GM12878 (cell line): ENCODE results near the gene GRIK5.

Experiments used
- CEBPB ChIP-seq, 2 experiments: fragments of 150-350 bp in 1 of 2; IDR thresholded peaks; 2 replicates each; pipeline ENCODE4 v1.6.1; 2012 to 2014; ENCODE audit warnings: low read depth in 2 of 2, low read length in 2 of 2, borderline replicate concordance in 1 of 2, inconsistent platforms in 1 of 2
- NFYA ChIP-seq: IDR thresholded peaks from 2 replicates; pipeline ENCODE4 v1.6.1; 2011; ENCODE audit warnings: low read depth, mild to moderate bottlenecking, low read length, improper control_type of control experiment, borderline replicate concordance
- SIN3A ChIP-seq: IDR thresholded peaks from 2 replicates; pipeline ENCODE4 v1.6.1; 2012; ENCODE audit warnings: low read depth, low read length, improper control_type of control experiment
- SKIL ChIP-seq: fragments of 450-650 bp; IDR thresholded peaks from 2 replicates; pipeline ENCODE4 v1.6.1; 2017; ENCODE audit warnings: mild to moderate bottlenecking, low read depth, inconsistent platforms; ENCODE audit not compliant: poor library complexity, severe bottlenecking
- TF ChIP-seq, protein P1 (sequence below), 3 experiments: IDR thresholded peaks in 2 of 3; conservative IDR thresholded peaks in 1 of 3; 2 replicates each; pipeline ENCODE4 v1.5.1; 2011; ENCODE audit warnings: low read depth in 3 of 3, low read length in 3 of 3, mild to moderate bottlenecking in 3 of 3, control low read depth in 2 of 3, moderate library complexity in 2 of 3, inconsistent platforms in 1 of 3, mixed read lengths in 1 of 3; ENCODE audit not compliant: control insufficient read depth in 2 of 3, insufficient read depth in 1 of 3; ENCODE audit errors: extremely low read depth in 1 of 3
- TF ChIP-seq, protein P2 (sequence below): fragments of 450-650 bp; IDR thresholded peaks from 2 replicates; pipeline ENCODE4 v1.6.1; 2014; ENCODE audit warnings: mild to moderate bottlenecking

- TF ChIP-seq NFYA (no peak), CEBPB (IDR thresholded peaks at IDR 0.05; ENCODE audit: borderline replicate concordance in 1 of 2, low read depth in 2 of 2, low read length in 2 of 2) (no peak), SKIL (no peak), SIN3A (no peak)
- TF ChIP-seq, protein P1, sequence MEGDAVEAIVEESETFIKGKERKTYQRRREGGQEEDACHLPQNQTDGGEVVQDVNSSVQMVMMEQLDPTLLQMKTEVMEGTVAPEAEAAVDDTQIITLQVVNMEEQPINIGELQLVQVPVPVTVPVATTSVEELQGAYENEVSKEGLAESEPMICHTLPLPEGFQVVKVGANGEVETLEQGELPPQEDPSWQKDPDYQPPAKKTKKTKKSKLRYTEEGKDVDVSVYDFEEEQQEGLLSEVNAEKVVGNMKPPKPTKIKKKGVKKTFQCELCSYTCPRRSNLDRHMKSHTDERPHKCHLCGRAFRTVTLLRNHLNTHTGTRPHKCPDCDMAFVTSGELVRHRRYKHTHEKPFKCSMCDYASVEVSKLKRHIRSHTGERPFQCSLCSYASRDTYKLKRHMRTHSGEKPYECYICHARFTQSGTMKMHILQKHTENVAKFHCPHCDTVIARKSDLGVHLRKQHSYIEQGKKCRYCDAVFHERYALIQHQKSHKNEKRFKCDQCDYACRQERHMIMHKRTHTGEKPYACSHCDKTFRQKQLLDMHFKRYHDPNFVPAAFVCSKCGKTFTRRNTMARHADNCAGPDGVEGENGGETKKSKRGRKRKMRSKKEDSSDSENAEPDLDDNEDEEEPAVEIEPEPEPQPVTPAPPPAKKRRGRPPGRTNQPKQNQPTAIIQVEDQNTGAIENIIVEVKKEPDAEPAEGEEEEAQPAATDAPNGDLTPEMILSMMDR (IDR thresholded peaks at IDR 0.05 in 2 of 3, conservative IDR thresholded peaks at IDR 0.05 in 1 of 3; ENCODE audit: control insufficient read depth in 2 of 3, extremely low read depth in 1 of 3, insufficient read depth in 1 of 3, low read depth in 3 of 3, low read length in 3 of 3): no peak
- TF ChIP-seq, protein P2, sequence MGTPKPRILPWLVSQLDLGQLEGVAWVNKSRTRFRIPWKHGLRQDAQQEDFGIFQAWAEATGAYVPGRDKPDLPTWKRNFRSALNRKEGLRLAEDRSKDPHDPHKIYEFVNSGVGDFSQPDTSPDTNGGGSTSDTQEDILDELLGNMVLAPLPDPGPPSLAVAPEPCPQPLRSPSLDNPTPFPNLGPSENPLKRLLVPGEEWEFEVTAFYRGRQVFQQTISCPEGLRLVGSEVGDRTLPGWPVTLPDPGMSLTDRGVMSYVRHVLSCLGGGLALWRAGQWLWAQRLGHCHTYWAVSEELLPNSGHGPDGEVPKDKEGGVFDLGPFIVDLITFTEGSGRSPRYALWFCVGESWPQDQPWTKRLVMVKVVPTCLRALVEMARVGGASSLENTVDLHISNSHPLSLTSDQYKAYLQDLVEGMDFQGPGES: no peak
Measured at GRCh38 chr19:42024622-42025111, 45.3 kb downstream of the GRIK5 start.
